Right lobe of liver (tissue), 4 donors: ENCODE results near the gene PFN1.

Source experiments
- POLR2A ChIP-seq: fragments of 450-650 bp; IDR thresholded peaks from one replicate; pipeline ENCODE4 v1.6.1; 2017; ENCODE audit warnings: antibody characterized with exemption, mild to moderate bottlenecking
- TF ChIP-seq, protein P1 (sequence below), 4 donors: fragments of 200-600 bp in 3 of 4; fragments of 450-650 bp in 1 of 4; IDR thresholded peaks; one replicate each; pipeline versions ENCODE4 v1.5.1 to v1.8.0; 2016 to 2022; ENCODE audit warnings: antibody characterized with exemption in 4 of 4, mild to moderate bottlenecking in 2 of 4
- donor health status: DM: no; HTN: no; CAD: no.
- donor health status: DM: no; HTN: no; CAD: no.
- donor health status: DM: no; HTN: yes; CAD: no.

GRCh38 chr17:4941319-4941610 lies 7.1 kb downstream of the PFN1 start:
- no peak for TF ChIP-seq POLR2A
- TF ChIP-seq, protein P1, sequence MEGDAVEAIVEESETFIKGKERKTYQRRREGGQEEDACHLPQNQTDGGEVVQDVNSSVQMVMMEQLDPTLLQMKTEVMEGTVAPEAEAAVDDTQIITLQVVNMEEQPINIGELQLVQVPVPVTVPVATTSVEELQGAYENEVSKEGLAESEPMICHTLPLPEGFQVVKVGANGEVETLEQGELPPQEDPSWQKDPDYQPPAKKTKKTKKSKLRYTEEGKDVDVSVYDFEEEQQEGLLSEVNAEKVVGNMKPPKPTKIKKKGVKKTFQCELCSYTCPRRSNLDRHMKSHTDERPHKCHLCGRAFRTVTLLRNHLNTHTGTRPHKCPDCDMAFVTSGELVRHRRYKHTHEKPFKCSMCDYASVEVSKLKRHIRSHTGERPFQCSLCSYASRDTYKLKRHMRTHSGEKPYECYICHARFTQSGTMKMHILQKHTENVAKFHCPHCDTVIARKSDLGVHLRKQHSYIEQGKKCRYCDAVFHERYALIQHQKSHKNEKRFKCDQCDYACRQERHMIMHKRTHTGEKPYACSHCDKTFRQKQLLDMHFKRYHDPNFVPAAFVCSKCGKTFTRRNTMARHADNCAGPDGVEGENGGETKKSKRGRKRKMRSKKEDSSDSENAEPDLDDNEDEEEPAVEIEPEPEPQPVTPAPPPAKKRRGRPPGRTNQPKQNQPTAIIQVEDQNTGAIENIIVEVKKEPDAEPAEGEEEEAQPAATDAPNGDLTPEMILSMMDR (IDR thresholded peaks at IDR 0.05) = no peak
